Duodenal mucosa (tissue), 2 donors: ENCODE measurements around the gene PIK3R2.
"Not testable (repeated sequence)": the region's sequence is repeated elsewhere in the genome, so short reads cannot be mapped to it uniquely, and the experiment has no call there.

Experiments
- H3K27ac ChIP-seq: one replicate; pipeline ENCODE4 v1.7.0; 2013; ENCODE audit warnings: low read depth, low read length
- H3K27me3 ChIP-seq, 2 donors: one replicate each; pipeline ENCODE4 v1.7.0; 2013; ENCODE audit warnings: low read length in 2 of 2, control low read depth in 1 of 2; ENCODE audit not compliant: insufficient read depth in 2 of 2, control insufficient read depth in 1 of 2
- H3K36me3 ChIP-seq, 2 donors: one replicate each; pipeline ENCODE4 v1.7.0; 2013; ENCODE audit warnings: low read length in 2 of 2, control low read depth in 1 of 2; ENCODE audit not compliant: insufficient read depth in 2 of 2, control insufficient read depth in 1 of 2
- H3K4me1 ChIP-seq, 2 donors: one replicate each; pipeline ENCODE4 v1.7.0; 2013; ENCODE audit warnings: low read length in 2 of 2, control low read depth in 1 of 2; ENCODE audit not compliant: insufficient read depth in 2 of 2, control insufficient read depth in 1 of 2
- H3K4me3 ChIP-seq, 2 donors: one replicate each; pipeline ENCODE4 v1.7.0; 2013; ENCODE audit warnings: low read length in 2 of 2, low read depth in 1 of 2
- H3K9ac ChIP-seq, 2 donors: one replicate each; pipeline ENCODE4 v1.7.0; 2013; ENCODE audit warnings: low read length in 2 of 2, low read depth in 1 of 2
- H3K9me3 ChIP-seq, 2 donors: one replicate each; pipeline ENCODE4 v1.7.0; 2013; ENCODE audit warnings: low read length in 2 of 2, control low read depth in 1 of 2; ENCODE audit not compliant: control insufficient read depth in 1 of 2

PIK3R2 gene

DNA sequence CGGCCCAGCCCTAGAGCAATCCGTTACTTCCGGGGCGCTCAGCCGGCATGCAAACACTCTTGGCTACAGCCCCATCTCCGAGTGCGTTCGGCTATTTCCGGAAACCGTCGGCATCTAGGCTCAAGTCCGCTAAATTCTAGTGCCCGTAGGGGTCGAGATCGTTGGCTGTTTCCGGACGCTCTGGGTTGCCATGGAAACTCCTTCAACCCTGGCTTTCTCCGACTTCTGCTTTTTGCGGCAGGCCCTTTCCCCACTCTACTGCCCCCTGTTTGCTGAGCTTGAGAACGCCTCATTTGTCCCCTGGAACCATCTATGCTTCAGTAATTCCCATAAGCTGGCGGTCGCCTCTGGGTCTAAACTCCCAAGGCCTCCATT lies 534 bp upstream of the PIK3R2 start:
- H3K4me3 ChIP-seq, result peak overlapping the region; percentile 82
- H3K4me1 ChIP-seq, result peaks cover 33 to 39% of the 10 kb centered on the region in 2 donors
- H3K36me3 ChIP-seq, result peaks cover 0 to 17% of the 10 kb centered on the region in 2 donors
- H3K9me3 ChIP-seq, result no peaks in the 10 kb centered on the region
- no peaks in the 10 kb centered on the region for H3K27me3 ChIP-seq
- peak overlapping the region; percentile 93 for H3K27ac ChIP-seq
- H3K9ac ChIP-seq, result peak overlapping the region; percentile 83 to 93

DNA sequence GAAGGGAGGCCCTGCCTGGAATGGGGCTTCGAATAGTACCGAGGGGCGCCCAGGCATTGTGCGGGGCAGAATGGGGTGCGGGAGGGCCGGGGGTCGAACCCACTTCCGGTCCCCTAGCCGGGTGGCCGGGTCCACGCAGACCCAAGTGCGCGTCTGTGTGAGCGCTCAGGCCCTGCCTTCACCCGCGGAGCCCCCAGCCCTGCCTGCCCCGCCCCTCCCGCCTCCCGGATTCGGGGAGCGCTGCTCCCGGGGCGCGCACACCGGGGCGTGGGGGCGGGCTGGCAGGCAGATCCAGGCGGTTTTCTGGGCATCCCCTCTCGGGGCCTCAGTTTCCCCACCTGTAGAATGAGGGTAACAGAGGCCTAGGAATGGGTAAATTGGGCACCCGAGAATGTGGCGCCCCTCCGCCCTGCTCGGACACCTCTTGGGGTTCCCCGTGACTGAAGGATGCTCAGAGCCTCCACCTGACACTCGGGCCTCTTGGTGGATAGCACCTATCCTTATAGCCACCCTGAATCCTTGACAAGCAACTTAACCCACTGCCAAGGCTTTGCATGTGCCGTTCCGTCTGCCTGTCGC lies 682 bp downstream of the PIK3R2 start:
- H3K4me3 ChIP-seq, result peak overlapping the region; percentile 83 to 90
- no peaks in the 10 kb centered on the region for H3K27me3 ChIP-seq
- peaks cover 36 to 41% of the 10 kb centered on the region in 2 donors for H3K4me1 ChIP-seq
- no peaks in the 10 kb centered on the region for H3K9me3 ChIP-seq
- H3K36me3 ChIP-seq, result peaks cover 0 to 15% of the 10 kb centered on the region in 2 donors
- peak overlapping the region; percentile 61 for H3K27ac ChIP-seq
- H3K9ac ChIP-seq, result peak overlapping the region; percentile 65 to 88

DNA sequence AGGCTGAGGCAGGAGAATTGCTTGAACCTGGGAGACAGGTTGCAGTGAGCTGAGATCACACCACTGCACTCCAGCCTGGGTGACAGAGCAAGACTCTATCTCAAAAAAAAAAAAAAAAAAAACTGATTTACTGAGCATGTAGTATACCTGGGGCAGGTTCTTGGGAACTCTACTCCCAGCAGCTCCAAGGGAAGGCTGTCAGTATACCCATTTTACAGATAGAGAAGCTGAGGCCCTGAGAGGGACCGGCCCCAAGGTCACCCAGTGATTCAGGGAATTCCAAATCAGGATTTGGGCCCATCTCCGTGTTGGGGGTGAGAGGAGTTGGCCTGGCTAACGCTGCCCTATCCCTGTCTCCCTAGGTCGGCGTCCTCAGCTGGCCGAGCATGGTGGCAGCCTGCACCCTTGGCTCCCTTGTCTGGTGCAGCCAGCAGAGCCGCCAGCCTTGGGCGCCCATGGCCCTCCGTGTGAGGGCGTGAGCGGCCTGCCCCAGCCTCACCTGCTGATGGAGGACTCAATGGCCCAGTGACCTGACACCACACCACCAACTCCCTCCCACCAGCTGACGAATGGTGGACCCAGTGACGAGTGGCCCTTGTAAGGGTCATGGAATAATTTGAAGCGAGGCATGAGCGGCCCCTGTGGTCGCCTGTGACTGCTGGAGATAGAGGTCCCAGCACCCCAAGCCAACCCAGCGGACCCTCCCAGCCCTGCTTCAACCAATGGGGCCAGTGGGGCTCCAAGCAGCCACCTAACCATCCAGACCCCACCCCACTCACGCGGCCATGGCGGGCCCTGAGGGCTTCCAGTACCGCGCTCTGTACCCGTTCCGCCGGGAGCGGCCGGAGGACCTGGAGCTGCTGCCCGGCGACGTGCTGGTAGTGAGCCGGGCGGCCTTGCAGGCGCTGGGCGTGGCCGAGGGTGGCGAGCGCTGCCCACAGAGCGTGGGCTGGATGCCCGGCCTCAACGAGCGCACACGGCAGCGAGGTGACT lies 2.4 kb downstream of the PIK3R2 start:
- Histone ChIP-seq H3K9me3 (no peaks in the 10 kb centered on the region), H3K4me1 (peaks cover 36 to 42% of the 10 kb centered on the region in 2 donors), H3K27ac (no peak overlapping the region), H3K36me3 (peaks cover 0 to 12% of the 10 kb centered on the region in 2 donors), H3K9ac (peak overlapping the region; percentile 32 to 33), H3K4me3 (peak overlapping the region; percentile 10 to 40), H3K27me3 (no peaks in the 10 kb centered on the region)

DNA sequence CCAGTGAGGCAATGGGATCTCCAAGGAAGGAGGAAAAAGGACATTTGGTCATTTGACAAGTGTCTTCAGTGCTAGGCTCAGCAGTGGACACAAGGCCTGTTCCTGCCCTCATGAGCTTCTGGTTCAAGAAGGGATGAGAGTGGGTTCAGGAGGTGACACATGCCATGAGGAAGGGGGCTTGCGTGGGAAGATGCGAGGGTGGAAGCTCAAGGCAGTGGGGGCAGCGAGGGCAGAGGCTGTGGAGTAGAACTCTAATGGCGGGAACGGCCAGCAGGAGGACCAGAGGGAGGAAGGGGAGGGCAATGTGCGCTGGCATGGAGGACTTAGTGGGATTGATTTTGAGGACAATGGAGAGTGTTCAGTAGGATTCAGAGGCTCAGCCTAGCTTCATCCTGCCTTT lies 3.3 kb downstream of the PIK3R2 start:
- Histone ChIP-seq H3K36me3 (peaks cover 0 to 6% of the 10 kb centered on the region in 2 donors), H3K4me1 (peaks cover 39 to 47% of the 10 kb centered on the region in 2 donors), H3K27me3 (no peaks in the 10 kb centered on the region), H3K9me3 (no peaks in the 10 kb centered on the region), H3K9ac (peak overlapping the region; percentile 54 to 76), H3K4me3 (peak overlapping the region in 1 of 2 donors; percentile 35), H3K27ac (no peak overlapping the region)

DNA sequence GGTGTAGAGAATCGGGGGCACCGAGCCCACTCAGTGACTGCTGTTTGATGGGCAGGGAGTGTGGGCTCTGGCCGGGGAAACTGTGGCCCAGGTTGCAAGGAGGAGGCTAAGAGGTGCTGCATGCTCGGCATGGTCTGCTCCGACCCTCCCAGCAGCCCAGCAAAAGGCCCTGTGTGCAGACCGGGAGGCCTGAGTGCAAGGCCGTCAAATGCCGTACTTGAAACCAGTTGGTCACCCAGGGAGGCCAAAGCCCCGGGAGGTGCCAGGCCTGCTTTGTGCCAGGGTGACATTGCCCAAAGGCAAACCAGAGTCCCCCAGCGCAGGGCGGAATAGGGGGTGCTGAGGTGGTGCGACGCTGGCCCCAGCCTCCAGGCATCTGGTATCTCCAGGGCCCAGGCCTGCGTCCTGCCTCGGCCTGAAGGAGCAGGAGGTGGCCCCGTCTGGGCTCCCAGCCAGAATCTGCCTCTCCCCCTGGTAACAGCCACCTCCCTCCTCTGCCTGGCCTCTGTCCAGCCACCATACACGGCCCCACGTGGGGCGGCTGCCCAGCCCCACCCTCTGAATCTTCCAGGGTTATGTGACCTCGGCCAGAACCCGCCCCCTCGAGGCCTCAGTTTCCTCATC lies 4.0 kb downstream of the PIK3R2 start:
- H3K27ac ChIP-seq, result peak overlapping the region; percentile 56
- H3K4me3 ChIP-seq, result peak overlapping the region in 1 of 2 donors; percentile 35
- peaks cover 38 to 46% of the 10 kb centered on the region in 2 donors for H3K4me1 ChIP-seq
- H3K27me3 ChIP-seq, result no peaks in the 10 kb centered on the region
- H3K36me3 ChIP-seq, result peaks cover 0 to 11% of the 10 kb centered on the region in 2 donors
- peak overlapping the region; percentile 54 to 76 for H3K9ac ChIP-seq
- H3K9me3 ChIP-seq, result no peaks in the 10 kb centered on the region

DNA sequence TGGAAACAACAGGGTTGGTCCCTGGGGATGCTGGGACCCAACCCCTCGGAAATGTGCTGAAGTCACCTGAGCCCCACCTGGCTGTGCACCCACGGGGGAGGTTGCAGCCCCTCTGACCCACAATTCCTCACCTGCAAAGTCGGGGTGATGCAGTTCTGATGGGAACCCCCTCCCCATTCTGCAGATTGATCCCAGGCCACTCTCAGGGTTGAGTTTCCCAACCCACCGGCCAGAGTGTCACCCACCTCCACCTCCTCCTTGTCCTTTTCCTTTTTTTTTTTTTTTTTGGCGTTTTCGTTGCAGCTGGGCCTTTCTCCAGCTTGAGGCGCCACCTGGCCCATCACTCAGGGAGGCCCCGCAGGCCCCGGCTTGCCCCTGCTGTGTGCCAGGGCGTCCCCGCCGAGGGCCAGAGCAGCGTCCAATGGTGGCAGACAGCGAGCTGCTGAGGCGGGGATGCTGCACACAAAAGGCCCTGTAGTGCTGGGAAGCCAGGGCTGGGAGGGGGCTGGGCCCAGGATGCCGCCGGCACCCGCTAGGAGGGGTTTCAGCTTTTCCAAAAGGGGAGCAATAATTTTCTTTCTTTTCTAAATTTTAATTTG lies 4.6 kb downstream of the PIK3R2 start:
- H3K27me3 ChIP-seq, result no peaks in the 10 kb centered on the region
- peak overlapping the region; percentile 56 for H3K27ac ChIP-seq
- peaks cover 38 to 45% of the 10 kb centered on the region in 2 donors for H3K4me1 ChIP-seq
- no peak overlapping the region for H3K4me3 ChIP-seq
- H3K36me3 ChIP-seq, result peaks cover 0 to 15% of the 10 kb centered on the region in 2 donors
- peak overlapping the region; percentile 47 to 48 for H3K9ac ChIP-seq
- no peaks in the 10 kb centered on the region for H3K9me3 ChIP-seq

DNA sequence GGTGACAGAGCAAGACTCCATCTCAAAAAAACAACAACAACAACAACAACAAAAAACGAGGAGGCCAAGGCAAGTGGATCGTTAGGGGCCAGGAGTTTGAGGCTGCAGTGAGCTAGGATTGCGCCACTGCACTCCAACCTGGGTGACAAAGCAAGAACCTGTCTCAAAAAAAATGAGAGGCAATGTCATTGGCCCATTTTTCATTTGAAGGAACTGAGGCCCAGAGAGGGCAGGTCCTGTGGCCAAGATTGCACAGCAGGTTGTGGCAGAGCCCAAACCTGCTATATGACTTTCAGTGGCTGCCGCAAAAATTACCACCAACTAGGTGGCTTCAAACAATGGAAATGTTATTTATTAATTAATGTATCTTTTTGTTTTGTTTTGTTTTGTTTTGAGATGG lies 5.5 kb downstream of the PIK3R2 start:
- Histone ChIP-seq H3K36me3 (peaks cover 6 to 23% of the 10 kb centered on the region in 2 donors), H3K4me3 (no peak overlapping the region), H3K27ac (no peak overlapping the region), H3K9ac (no peak overlapping the region), H3K9me3 (no peaks in the 10 kb centered on the region), H3K4me1 (peaks cover 38 to 45% of the 10 kb centered on the region in 2 donors), H3K27me3 (no peaks in the 10 kb centered on the region)

DNA sequence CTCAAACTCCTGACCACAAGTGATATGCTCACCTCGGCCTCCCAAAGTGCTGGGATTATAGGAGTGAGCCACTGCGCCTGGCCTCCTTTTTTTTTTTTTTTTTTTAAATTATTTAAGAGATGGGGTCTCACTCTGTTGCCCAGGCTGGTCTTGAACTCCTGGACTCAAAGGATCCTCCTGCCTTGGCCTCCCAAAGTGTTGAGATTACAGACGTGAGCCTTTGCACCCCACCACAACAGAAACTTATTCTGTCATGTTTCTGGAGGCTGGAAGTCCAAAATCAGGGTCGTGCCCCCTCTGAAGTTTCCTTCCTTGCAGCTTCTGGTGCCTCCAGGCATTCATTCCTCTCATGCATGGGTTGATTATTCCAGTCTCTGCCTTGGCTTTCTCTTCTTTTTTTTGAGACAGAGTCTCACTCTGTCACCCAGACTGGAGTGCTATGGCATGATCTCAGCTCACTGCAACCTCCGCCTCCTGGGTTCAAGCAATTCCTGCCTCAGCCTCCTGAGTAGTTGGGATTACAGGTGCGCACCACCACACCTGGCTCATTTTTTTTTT lies 6.2 kb downstream of the PIK3R2 start:
- peaks cover 6 to 28% of the 10 kb centered on the region in 2 donors for H3K36me3 ChIP-seq
- H3K27ac ChIP-seq, H3K27me3 ChIP-seq, H3K4me3 ChIP-seq, H3K9me3 ChIP-seq, H3K9ac ChIP-seq: not testable (repeated sequence)
- H3K4me1 ChIP-seq, result peaks cover 34 to 41% of the 10 kb centered on the region in 2 donors

DNA sequence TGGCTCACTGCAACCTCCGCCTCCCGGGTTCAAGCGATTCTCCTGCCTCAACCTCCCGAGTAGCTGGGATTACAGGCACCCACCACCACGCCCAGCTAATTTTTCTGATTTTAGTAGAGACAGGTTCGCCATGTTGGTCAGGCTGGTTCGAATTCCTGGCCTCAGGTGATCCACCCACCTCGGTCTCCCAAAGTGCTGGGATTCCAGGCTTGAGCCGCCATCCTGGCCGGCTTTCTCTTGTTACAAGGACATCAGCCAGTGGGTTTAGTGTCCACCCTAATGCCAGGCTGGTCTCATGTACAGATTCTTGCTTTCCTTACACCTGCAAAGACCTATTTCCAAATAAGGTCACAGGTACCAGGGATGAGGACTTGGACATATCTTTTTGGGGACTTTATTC lies 6.8 kb downstream of the PIK3R2 start:
- no peak overlapping the region for H3K27ac ChIP-seq

More for the DNA sequence above, 6.8 kb downstream of the PIK3R2 start:
- H3K36me3 ChIP-seq, result peaks cover 6 to 28% of the 10 kb centered on the region in 2 donors
- no peaks in the 10 kb centered on the region for H3K27me3 ChIP-seq
- no peak overlapping the region for H3K4me3 ChIP-seq
- H3K9me3 ChIP-seq, result no peaks in the 10 kb centered on the region
- H3K9ac ChIP-seq, result no peak overlapping the region
- peaks cover 29 to 36% of the 10 kb centered on the region in 2 donors for H3K4me1 ChIP-seq
